Measurements from ENCODE around the gene NUFIP1. TPM values are rescaled to one million over a fixed set of nuclear protein-coding genes. Genes with fewer than 3 reads are reported as not detected.

Gene NUFIP1
- total and polyA plus RNA-seq, 11 donors, result 1.4 to 4.9 (median 3.0) TPM

GRCh38 chr13:45007823-45008222 lies 18.6 kb upstream of the NUFIP1 start:
- 50 to 76% (median 65%) methylated on average over 1 of the region's 1 CpG for WGBS, 4 donors
- Histone ChIP-seq H3K36me3 (peaks cover 0 to 99% (median 85%) of the 10 kb centered on the region in 9 donors), H3K4me3 (no peak overlapping the region), H3K9me3 (no peaks in the 10 kb centered on the region), H3K27me3 (no peaks in the 10 kb centered on the region), H3K4me1 (peaks cover 0 to 10% (median 0%) of the 10 kb centered on the region in 12 donors), H3K27ac (no peak overlapping the region)
- DNase-seq (no peak), ATAC-seq (peak in 3 of 4 donors; percentile 34 to 61 (median 57))
- TF ChIP-seq CTCF (IDR thresholded peaks at IDR 0.05), result no peak
- no peak for TF ChIP-seq POLR2A (IDR thresholded peaks at IDR 0.05)
- intact Hi-C loops (cut with DNase I), result no loop called here

GRCh38 chr13:45007225-45007624 lies 18.0 kb upstream of the NUFIP1 start:
- ATAC-seq, result no peak

GRCh38 chr13:45004096-45004495 lies 14.8 kb upstream of the NUFIP1 start:
- DNase-seq, result no peak
- intact Hi-C loops (cut with DNase I), result no loop called here
- ATAC-seq, result no peak
- 91 to 94% (median 93%) methylated on average over 2 of the region's 2 CpGs for WGBS, 4 donors
- TF ChIP-seq CTCF (IDR thresholded peaks at IDR 0.05) (no peak), POLR2A (IDR thresholded peaks at IDR 0.05) (no peak)
- H3K27me3 ChIP-seq, result no peaks in the 10 kb centered on the region
- peaks cover 0 to 10% (median 0%) of the 10 kb centered on the region in 12 donors for H3K4me1 ChIP-seq
- H3K27ac ChIP-seq, result no peak overlapping the region
- no peak overlapping the region for H3K4me3 ChIP-seq
- no peaks in the 10 kb centered on the region for H3K9me3 ChIP-seq
- peaks cover 0 to 97% (median 82%) of the 10 kb centered on the region in 9 donors for H3K36me3 ChIP-seq

More at GRCh38 chr13:45007225-45007624, 18.0 kb upstream of the NUFIP1 start:
- peaks cover 0 to 99% (median 85%) of the 10 kb centered on the region in 9 donors for H3K36me3 ChIP-seq
- H3K27ac ChIP-seq, result no peak overlapping the region
- no peaks in the 10 kb centered on the region for H3K27me3 ChIP-seq
- no peak overlapping the region for H3K4me3 ChIP-seq
- DNase-seq, result no peak
- TF ChIP-seq CTCF (IDR thresholded peaks at IDR 0.05), result no peak
- TF ChIP-seq POLR2A (IDR thresholded peaks at IDR 0.05), result no peak
- intact Hi-C loops (cut with DNase I), result no loop called here
- H3K9me3 ChIP-seq, result no peaks in the 10 kb centered on the region
- peaks cover 0 to 10% (median 0%) of the 10 kb centered on the region in 12 donors for H3K4me1 ChIP-seq

- H3K27ac ChIP-seq, result no peak overlapping the region
- peaks cover 0 to 10% (median 0%) of the 10 kb centered on the region in 12 donors for H3K4me1 ChIP-seq
- intact Hi-C loops (cut with DNase I), result no loop called here
- peaks cover 0 to 96% (median 75%) of the 10 kb centered on the region in 9 donors for H3K36me3 ChIP-seq
- no peak overlapping the region for H3K4me3 ChIP-seq
- ATAC-seq, result no peak
- H3K27me3 ChIP-seq, result no peaks in the 10 kb centered on the region
- TF ChIP-seq POLR2A (IDR thresholded peaks at IDR 0.05) (no peak), CTCF (IDR thresholded peaks at IDR 0.05) (no peak)
- H3K9me3 ChIP-seq, result no peaks in the 10 kb centered on the region
- DNase-seq, result no peak
Observed at GRCh38 chr13:45003417-45003816, 14.1 kb upstream of the NUFIP1 start.
